Measurements from ENCODE around the gene DNAH10. TPM values are rescaled to one million over a fixed set of nuclear protein-coding genes. Genes with fewer than 3 reads are reported as not detected.

DNAH10 gene
- total and polyA plus RNA-seq, 5 experiments from 2014 or later, result 0.25 to 0.65 (median 0.30) TPM; not detected in 2

DNA sequence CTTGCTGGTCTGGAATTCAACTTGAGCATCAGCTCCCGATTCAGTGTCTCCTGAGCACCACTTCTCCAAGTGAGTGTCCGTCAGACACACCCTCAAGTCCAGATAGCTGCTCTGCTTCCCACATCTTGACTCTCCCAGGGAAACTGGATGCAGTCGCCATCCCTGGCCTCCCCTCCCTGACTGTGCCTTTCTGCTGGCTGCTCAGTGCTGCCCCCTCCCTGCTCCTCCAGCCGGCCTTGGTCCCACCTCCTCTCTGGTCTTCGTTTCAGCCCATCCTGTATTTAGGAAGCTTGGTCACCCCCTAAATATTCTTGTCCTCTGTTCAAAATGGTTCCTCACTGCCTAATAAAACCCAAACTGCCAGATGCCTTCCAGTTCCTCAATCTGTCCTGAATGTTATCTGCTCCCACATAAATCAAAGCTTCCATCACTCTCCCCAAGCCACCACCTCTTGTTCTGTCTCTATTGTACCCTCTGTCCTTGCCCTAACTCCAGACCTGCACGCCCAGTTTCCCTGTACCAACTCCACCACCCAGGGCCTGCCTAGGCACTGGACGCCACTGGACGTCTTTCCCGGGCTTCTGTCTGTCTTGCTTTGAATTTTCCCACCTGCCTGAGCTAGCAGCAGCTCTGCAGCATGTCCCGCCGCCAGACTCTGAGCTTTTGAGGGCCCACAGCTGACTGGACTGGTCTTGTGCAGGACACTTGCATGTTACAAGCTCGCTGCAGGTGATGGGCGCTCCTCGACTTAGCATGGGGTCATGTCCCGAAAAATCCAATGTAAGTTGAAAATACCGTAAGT, 176.8 kb downstream of the DNAH10 start:
- ATAC-seq (no peak), DNase-seq (peak in 1 of 10 donors; percentile 5)
- H3K4me3 Mint-ChIP-seq, result peak overlapping the region; percentile 29 to 88 (median 78)
- peaks cover 14 to 34% (median 25%) of the 10 kb centered on the region in 3 donors for H3K36me3 Mint-ChIP-seq
- no peaks in the 10 kb centered on the region for H3K27me3 Mint-ChIP-seq
- POLR2A ChIA-PET, result interaction anchor here (1.0 to 1.1 kb wide), 2 partner anchors 33 to 35 kb away, joined by 3 to 5 read pairs; partner anchors contain the start of genes CCDC92 and ZNF664
- H3K9me3 Mint-ChIP-seq, result peaks cover 0 to 3% (median 0%) of the 10 kb centered on the region in 9 donors
- H3K4me1 Mint-ChIP-seq, result peaks cover 25 to 42% (median 32%) of the 10 kb centered on the region in 4 donors
- peak overlapping the region; percentile 80 to 96 (median 93) for H3K27ac Mint-ChIP-seq

DNA sequence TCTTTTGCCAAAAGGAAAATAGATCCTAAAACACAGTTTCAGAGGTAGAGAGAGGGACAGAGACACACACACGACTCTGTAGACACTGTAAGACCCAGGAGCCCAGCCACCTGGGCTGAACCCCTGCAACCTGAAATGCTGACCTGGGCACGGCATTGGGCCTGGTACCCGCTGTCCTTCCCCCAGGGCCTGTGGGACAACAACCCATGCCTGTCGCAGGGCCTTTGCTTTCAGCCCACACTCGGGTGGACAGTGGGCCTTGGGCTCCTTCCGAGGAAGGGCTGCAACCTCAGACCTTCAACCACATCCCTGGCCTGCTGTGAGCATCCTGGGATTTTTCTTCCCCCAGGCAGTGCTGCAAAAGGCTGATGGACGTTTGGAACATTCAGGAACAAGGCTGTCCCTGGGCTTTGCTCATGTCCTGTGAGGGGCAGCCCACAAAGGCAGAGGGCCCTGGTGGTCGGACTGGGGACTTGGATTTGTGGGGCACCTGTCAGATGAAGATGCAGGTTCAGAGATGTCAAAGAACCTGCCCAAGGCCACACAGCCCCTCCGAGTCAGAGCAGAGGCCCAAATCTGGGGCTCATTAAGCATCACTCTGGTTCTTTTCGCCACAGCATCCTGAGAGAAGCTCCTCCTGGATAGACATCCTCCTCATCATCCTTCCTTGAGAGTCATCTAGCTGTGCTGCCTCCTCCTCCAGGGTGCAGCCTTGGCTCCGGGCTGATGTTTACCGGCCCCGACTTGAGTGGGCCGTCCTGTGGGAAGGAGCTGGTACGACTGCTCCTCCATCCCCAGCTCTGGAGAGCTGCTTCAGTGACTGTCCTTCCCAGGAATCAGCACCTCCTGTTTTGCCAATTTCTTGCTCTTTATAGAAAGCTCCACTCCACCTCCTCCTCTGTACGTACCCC, 177.9 kb downstream of the DNAH10 start:
- no peak for ATAC-seq
- Mint-ChIP-seq H3K9me3 (peaks cover 0 to 3% (median 0%) of the 10 kb centered on the region in 9 donors), H3K36me3 (peaks cover 14 to 41% (median 29%) of the 10 kb centered on the region in 3 donors), H3K4me3 (no peak overlapping the region), H3K4me1 (peaks cover 25 to 35% (median 29%) of the 10 kb centered on the region in 4 donors), H3K27ac (peak overlapping the region in 6 of 10 donors; percentile 37 to 85 (median 78)), H3K27me3 (no peaks in the 10 kb centered on the region)
- POLR2A ChIA-PET, result interaction anchor here (0.7 kb wide), 1 partner anchor 38 kb away, joined by 3 read pairs; no protein-coding TSS in a partner anchor
- no peak for DNase-seq

GRCh38 chr12:123940627-123940966, 178.5 kb downstream of the DNAH10 start:
- peaks cover 14 to 43% (median 29%) of the 10 kb centered on the region in 3 donors for H3K36me3 Mint-ChIP-seq
- ATAC-seq, result no peak
- POLR2A ChIA-PET, result interaction anchor here (0.7 kb wide), 1 partner anchor 37 kb away, joined by 3 read pairs; no protein-coding TSS in a partner anchor

GRCh38 chr12:123941000-123941399, 178.9 kb downstream of the DNAH10 start:
- DNase-seq, result no peak
- Mint-ChIP-seq H3K27ac (no peak overlapping the region), H3K4me3 (no peak overlapping the region), H3K4me1 (peaks cover 27 to 32% (median 30%) of the 10 kb centered on the region in 4 donors), H3K27me3 (no peaks in the 10 kb centered on the region), H3K9me3 (peaks cover 0 to 3% (median 0%) of the 10 kb centered on the region in 9 donors), H3K36me3 (peaks cover 14 to 44% (median 29%) of the 10 kb centered on the region in 3 donors)
- POLR2A ChIA-PET, result interaction anchor here (0.7 kb wide), 1 partner anchor 36 kb away, joined by 3 read pairs; no protein-coding TSS in a partner anchor
- no peak for ATAC-seq

More at GRCh38 chr12:123940627-123940966, 178.5 kb downstream of the DNAH10 start:
- no peak for DNase-seq
- Mint-ChIP-seq H3K9me3 (peaks cover 0 to 3% (median 0%) of the 10 kb centered on the region in 9 donors), H3K27ac (peak overlapping the region in 6 of 10 donors; percentile 35 to 85 (median 56)), H3K4me3 (no peak overlapping the region), H3K27me3 (no peaks in the 10 kb centered on the region), H3K4me1 (peaks cover 25 to 32% (median 29%) of the 10 kb centered on the region in 4 donors)

GRCh38 chr12:123941624-123942237, 179.6 kb downstream of the DNAH10 start:
- Mint-ChIP-seq H3K9me3 (peaks cover 0 to 3% (median 0%) of the 10 kb centered on the region in 9 donors), H3K27me3 (no peaks in the 10 kb centered on the region), H3K27ac (peak overlapping the region in 2 of 10 donors; percentile 43 to 54), H3K4me1 (peaks cover 23 to 27% (median 26%) of the 10 kb centered on the region in 4 donors), H3K36me3 (peaks cover 14 to 40% (median 29%) of the 10 kb centered on the region in 3 donors), H3K4me3 (no peak overlapping the region)
- POLR2A ChIA-PET, result no interaction called here
- DNase-seq, result no peak
- ATAC-seq, result no peak

DNA sequence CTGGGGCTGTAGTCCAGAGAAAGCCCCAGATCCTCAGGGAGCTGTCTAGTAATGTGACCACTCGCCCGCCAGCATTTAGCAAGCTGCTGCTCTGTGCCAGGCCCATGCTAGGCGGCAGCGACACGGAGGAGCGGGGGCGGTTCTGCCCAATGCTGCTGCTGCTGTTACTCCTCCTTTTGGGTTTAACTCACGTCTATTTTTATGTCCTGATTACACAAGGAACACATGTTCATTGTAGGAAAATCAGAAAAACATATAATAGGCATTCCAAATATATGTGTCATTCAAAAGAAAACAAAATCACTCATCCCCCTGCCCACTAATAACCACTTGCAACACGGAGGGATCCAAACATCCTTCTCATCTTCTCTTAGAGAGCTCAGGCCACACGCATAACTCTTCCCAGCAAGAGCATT, 180.1 kb downstream of the DNAH10 start:
- H3K36me3 Mint-ChIP-seq, result peaks cover 14 to 38% (median 29%) of the 10 kb centered on the region in 3 donors

GRCh38 chr12:123942911-123943648, 181.0 kb downstream of the DNAH10 start:
- POLR2A ChIA-PET, result no interaction called here
- no peaks in the 10 kb centered on the region for H3K27me3 Mint-ChIP-seq
- H3K9me3 Mint-ChIP-seq, result peaks cover 0 to 3% (median 0%) of the 10 kb centered on the region in 9 donors
- H3K27ac Mint-ChIP-seq, result peak overlapping the region in 1 of 10 donors; percentile 26
- no peak for ATAC-seq
- H3K36me3 Mint-ChIP-seq, result peaks cover 14 to 36% (median 24%) of the 10 kb centered on the region in 3 donors
- peaks cover 13 to 18% (median 17%) of the 10 kb centered on the region in 4 donors for H3K4me1 Mint-ChIP-seq
- DNase-seq, result no peak
- no peak overlapping the region for H3K4me3 Mint-ChIP-seq

More for the DNA sequence above, 180.1 kb downstream of the DNAH10 start:
- POLR2A ChIA-PET, result no interaction called here
- no peaks in the 10 kb centered on the region for H3K27me3 Mint-ChIP-seq
- H3K27ac Mint-ChIP-seq, result peak overlapping the region in 2 of 10 donors; percentile 26 to 61
- H3K4me3 Mint-ChIP-seq, result no peak overlapping the region
- ATAC-seq, result no peak
- H3K9me3 Mint-ChIP-seq, result peaks cover 0 to 3% (median 0%) of the 10 kb centered on the region in 9 donors
- no peak for DNase-seq
- H3K4me1 Mint-ChIP-seq, result peaks cover 21 to 26% (median 25%) of the 10 kb centered on the region in 4 donors

DNA sequence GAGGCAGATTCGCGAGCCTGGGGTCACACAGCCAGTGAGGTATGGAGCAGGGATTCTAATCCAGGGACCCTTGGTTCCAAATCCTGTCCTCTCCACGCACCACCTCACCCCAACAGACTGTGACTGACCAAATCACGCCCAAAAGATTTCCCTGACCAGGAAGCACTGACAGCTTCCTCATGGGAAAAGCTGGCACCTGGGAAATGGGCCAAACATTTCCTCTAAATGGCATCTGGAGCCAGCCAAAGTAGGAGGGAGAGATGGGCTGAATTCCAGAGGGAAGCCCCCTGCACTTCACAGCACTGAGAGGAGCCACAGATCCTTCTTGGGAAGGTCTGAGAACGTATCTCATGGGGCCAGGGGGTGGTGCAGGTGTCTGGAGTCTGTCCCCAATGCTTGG, 181.7 kb downstream of the DNAH10 start:
- POLR2A ChIA-PET, result no interaction called here
- ATAC-seq (no peak), DNase-seq (no peak)
- H3K27ac Mint-ChIP-seq, result no peak overlapping the region
- H3K27me3 Mint-ChIP-seq, result no peaks in the 10 kb centered on the region
- peaks cover 14 to 36% (median 24%) of the 10 kb centered on the region in 3 donors for H3K36me3 Mint-ChIP-seq
- H3K4me3 Mint-ChIP-seq, result no peak overlapping the region
- H3K9me3 Mint-ChIP-seq, result peaks cover 0 to 3% (median 0%) of the 10 kb centered on the region in 9 donors
- peaks cover 5 to 11% (median 10%) of the 10 kb centered on the region in 4 donors for H3K4me1 Mint-ChIP-seq

- Mint-ChIP-seq H3K9me3 (peaks cover 0 to 3% (median 0%) of the 10 kb centered on the region in 9 donors), H3K27ac (peak overlapping the region in 1 of 10 donors; percentile 69), H3K27me3 (no peaks in the 10 kb centered on the region), H3K4me1 (peaks cover 0 to 10% (median 4%) of the 10 kb centered on the region in 4 donors), H3K4me3 (peak overlapping the region in 1 of 10 donors; percentile 50), H3K36me3 (peaks cover 14 to 36% (median 24%) of the 10 kb centered on the region in 3 donors)
- ATAC-seq (no peak), DNase-seq (no peak)
- POLR2A ChIA-PET, result interaction anchor here (0.6 kb wide), 1 partner anchor 1840 kb away, joined by 3 read pairs; no protein-coding TSS in a partner anchor
Observed at GRCh38 chr12:123944696-123945095, 182.6 kb downstream of the DNAH10 start.

- H3K9me3 Mint-ChIP-seq, result peaks cover 0 to 3% (median 0%) of the 10 kb centered on the region in 9 donors
- peaks cover 0 to 10% (median 2%) of the 10 kb centered on the region in 4 donors for H3K4me1 Mint-ChIP-seq
- peak overlapping the region in 4 of 10 donors; percentile 8 to 83 (median 31) for H3K27ac Mint-ChIP-seq
- DNase-seq, result no peak
- POLR2A ChIA-PET, result no interaction called here
- no peaks in the 10 kb centered on the region for H3K27me3 Mint-ChIP-seq
- peaks cover 14 to 35% (median 23%) of the 10 kb centered on the region in 3 donors for H3K36me3 Mint-ChIP-seq
- ATAC-seq, result no peak
- H3K4me3 Mint-ChIP-seq, result no peak overlapping the region
Observed at GRCh38 chr12:123945287-123946151, 183.4 kb downstream of the DNAH10 start.
